BE2C (cell line): Measurements from ENCODE around the gene ERGIC1.

ENCODE experiments used
- DNase-seq: peaks from one replicate; pipeline ENCODE4 v3.0.0-alpha.2; 2020
- H3K27me3 ChIP-seq: fragments of 250-450 bp; sonication (Bioruptor Pico); 2 replicates; pipeline ENCODE4 v1.5.1; 2020; ENCODE audit warnings: mild to moderate bottlenecking
- H3K36me3 ChIP-seq: fragments of 250-450 bp; sonication (Bioruptor Pico); 2 replicates; pipeline ENCODE4 v1.5.1; 2020; ENCODE audit warnings: mild to moderate bottlenecking
- H3K4me1 ChIP-seq: fragments of 250-450 bp; sonication (Bioruptor Pico); 2 replicates; pipeline ENCODE4 v1.5.1; 2020
- H3K4me3 ChIP-seq: 2 replicates; pipeline ENCODE4 v1.5.1; 2011; ENCODE audit warnings: low read depth, low read length
- H3K9me3 ChIP-seq: fragments of 250-450 bp; sonication (Bioruptor Pico); 2 replicates; pipeline ENCODE4 v1.5.1; 2020
- TF ChIP-seq, protein P1 (sequence below): IDR thresholded peaks from 2 replicates; pipeline ENCODE4 v1.5.1; 2012; ENCODE audit warnings: mild to moderate bottlenecking, low read depth, low read length

The ERGIC1 gene

DNA sequence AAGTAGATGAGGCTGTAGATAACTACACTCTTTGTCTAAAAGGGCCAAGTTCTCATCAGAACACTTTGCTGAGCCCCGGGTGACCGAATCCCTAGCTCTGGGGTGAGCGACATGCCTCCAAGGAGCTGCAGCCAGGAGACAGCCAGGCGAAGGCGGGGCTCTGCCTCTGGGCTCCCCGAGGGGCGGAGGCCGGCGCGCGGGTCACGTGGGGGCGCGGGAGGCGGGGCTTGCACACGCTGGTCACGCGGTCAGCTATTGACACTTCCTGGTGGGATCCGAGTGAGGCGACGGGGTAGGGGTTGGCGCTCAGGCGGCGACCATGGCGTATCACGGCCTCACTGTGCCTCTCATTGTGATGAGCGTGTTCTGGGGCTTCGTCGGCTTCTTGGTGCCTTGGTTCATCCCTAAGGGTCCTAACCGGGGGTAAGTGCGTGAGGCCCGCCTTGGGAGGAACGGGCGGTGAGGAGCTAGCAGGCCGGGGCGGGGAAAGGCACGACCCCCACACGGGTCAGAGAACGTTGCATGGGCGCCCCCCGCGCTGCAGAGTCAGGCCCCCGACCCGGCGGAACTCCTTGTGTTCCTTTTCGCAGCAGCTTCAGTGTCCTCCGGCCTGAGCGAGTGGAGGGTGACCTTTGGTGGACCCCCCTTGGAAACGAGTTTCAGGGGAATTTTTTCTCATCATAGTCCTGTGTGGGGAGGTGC, 149.6 kb downstream of the ERGIC1 start, which contains the start of gene ATP6V0E1:
ATP6V0E1 (plus strand) TSS at position 230 of the 702 bp plus-strand sequence; CDS start at position 320, 90 bp downstream.
- TF ChIP-seq, protein P1, sequence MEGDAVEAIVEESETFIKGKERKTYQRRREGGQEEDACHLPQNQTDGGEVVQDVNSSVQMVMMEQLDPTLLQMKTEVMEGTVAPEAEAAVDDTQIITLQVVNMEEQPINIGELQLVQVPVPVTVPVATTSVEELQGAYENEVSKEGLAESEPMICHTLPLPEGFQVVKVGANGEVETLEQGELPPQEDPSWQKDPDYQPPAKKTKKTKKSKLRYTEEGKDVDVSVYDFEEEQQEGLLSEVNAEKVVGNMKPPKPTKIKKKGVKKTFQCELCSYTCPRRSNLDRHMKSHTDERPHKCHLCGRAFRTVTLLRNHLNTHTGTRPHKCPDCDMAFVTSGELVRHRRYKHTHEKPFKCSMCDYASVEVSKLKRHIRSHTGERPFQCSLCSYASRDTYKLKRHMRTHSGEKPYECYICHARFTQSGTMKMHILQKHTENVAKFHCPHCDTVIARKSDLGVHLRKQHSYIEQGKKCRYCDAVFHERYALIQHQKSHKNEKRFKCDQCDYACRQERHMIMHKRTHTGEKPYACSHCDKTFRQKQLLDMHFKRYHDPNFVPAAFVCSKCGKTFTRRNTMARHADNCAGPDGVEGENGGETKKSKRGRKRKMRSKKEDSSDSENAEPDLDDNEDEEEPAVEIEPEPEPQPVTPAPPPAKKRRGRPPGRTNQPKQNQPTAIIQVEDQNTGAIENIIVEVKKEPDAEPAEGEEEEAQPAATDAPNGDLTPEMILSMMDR = no peak
- Histone ChIP-seq H3K4me1 (0 out of 2 replicates have a peak, but pooled peaks cover 3% of the 10 kb centered on the region), H3K27me3 (no peaks in the 10 kb centered on the region), H3K9me3 (no peaks in the 10 kb centered on the region), H3K36me3 (peaks cover 15% of the 10 kb centered on the region), H3K4me3 (peak within 1 kb of the TSS; percentile 86)
- peak; percentile 98 for DNase-seq

DNA sequence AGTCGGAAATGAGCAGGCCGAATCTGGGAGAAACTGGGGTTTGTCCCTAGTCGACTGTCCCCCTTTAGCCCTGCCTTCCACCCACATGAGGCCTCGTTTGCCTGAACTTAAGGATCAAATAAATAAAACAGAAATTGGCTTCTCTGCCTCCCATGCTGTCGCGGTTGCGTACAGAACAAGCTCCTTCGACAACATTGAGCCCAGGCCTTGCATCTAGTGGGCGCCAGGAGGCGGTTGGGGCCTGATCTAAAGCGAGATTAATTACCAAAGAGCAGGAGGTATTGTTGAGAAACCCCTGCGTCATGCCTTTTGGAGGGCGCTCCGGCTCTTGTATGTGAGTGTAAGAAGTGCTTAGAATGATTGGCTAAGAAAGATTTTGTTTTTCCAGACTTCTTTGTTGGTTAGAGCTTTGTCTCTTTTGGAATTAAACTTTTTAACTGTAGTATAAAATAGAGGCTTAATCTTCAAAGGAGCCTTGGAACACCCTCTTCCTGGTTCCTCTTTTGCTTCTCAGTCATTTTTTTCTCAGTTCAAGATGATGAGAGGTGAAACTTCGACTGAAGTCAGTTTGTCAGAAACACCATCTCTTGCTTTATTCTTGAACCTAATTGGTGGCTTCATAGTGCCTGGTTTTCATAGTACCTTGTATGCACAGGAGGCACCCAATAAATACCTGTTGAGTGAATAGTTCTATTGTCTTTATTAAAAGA, 150.3 kb downstream of the ERGIC1 start:
- TF ChIP-seq, protein P1 = peak; percentile 68
- H3K4me3 ChIP-seq = peak overlapping the region; percentile 86
- peaks cover 18% of the 10 kb centered on the region for H3K36me3 ChIP-seq
- peak; percentile 77 for DNase-seq
- 0 out of 2 replicates have a peak, but pooled peaks cover 3% of the 10 kb centered on the region for H3K4me1 ChIP-seq
- no peaks in the 10 kb centered on the region for H3K27me3 ChIP-seq
- no peaks in the 10 kb centered on the region for H3K9me3 ChIP-seq

DNA sequence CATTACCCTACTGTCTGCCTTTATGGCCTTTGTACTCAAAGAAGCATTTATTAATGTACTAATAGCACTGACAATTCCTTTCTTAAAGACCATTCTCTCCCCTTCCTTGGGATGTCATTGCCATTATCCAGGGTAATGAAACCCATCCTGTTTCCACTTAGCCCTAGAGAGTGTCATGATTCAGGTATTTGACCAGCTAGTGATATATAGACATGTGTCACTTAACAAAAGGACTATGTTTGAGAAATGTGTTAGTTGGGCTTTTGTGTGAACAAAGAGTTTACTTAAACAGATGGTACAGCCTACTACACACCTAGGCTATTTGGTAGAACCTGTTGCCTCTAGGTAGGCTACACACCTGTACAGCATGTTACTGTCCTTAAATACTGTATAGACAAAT, 151.5 kb downstream of the ERGIC1 start:
- peaks cover 18% of the 10 kb centered on the region for H3K36me3 ChIP-seq
- H3K27me3 ChIP-seq = no peaks in the 10 kb centered on the region
- H3K4me3 ChIP-seq = no peak overlapping the region
- TF ChIP-seq, protein P1 = no peak
- 0 out of 2 replicates have a peak, but pooled peaks cover 3% of the 10 kb centered on the region for H3K4me1 ChIP-seq
- no peak for DNase-seq
- no peaks in the 10 kb centered on the region for H3K9me3 ChIP-seq

DNA sequence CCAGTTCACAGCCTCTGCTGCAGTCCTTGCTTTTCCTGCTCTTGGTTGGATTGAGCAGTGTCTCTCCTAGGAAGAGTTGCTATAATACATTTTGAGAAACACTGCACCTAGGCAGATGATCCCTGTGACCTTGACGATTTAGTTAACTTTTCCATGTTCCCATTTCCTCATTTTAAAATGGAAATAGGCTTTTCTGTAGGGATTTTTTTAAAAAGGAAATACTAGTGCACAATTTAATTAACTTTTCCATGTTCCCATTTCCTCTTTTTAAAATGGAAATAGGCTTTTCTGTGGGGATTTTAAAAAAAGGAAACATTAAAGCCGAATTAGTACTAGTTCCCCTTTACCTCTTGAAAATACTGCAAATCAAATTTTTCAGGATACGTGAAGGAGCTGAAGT, 154.2 kb downstream of the ERGIC1 start:
- TF ChIP-seq, protein P1 = no peak
- no peak for DNase-seq
- Histone ChIP-seq H3K4me3 (no peak overlapping the region), H3K9me3 (no peaks in the 10 kb centered on the region), H3K36me3 (peaks cover 31% of the 10 kb centered on the region), H3K4me1 (0 out of 2 replicates have a peak, but pooled peaks cover 3% of the 10 kb centered on the region), H3K27me3 (no peaks in the 10 kb centered on the region; the same call in 1 of the 2 replicates)

DNA sequence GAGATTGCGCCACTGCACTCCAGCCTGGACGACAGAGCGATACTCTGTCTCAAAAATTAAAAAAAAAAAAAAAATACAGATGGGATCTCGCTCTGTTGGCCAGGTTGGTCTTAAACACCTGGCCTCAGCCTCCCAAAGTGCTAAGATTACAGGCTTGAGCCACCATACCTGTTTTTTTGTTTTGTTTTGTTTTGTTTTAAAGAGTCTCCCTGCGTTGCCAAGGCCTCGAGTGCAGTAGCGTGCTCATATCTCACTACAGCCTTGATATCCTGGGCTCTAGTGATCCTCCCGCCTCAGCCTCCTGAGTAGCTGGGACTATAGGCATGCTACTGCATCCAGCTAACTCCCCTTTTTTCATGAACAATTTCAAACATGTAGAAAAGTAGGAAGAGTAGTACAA, 156.7 kb downstream of the ERGIC1 start:
- no peaks in the 10 kb centered on the region for H3K4me1 ChIP-seq
- TF ChIP-seq, protein P1 = no peak
- H3K36me3 ChIP-seq = peaks cover 40% of the 10 kb centered on the region

More for the DNA sequence above, 156.7 kb downstream of the ERGIC1 start:
- no peak for DNase-seq
- Histone ChIP-seq H3K27me3 (no peaks in the 10 kb centered on the region; the same call in 1 of the 2 replicates), H3K9me3 (no peaks in the 10 kb centered on the region), H3K4me3 (no peak overlapping the region)
